COLO668 (cell line): ENCODE results near the gene ACVR2B.

ENCODE experiments used
- DNase-seq: peaks from one replicate; lab custom pipeline; 2025; ENCODE audit not compliant: unreplicated experiment; lab: John Stamatoyannopoulos, UW

ACVR2B gene

DNA sequence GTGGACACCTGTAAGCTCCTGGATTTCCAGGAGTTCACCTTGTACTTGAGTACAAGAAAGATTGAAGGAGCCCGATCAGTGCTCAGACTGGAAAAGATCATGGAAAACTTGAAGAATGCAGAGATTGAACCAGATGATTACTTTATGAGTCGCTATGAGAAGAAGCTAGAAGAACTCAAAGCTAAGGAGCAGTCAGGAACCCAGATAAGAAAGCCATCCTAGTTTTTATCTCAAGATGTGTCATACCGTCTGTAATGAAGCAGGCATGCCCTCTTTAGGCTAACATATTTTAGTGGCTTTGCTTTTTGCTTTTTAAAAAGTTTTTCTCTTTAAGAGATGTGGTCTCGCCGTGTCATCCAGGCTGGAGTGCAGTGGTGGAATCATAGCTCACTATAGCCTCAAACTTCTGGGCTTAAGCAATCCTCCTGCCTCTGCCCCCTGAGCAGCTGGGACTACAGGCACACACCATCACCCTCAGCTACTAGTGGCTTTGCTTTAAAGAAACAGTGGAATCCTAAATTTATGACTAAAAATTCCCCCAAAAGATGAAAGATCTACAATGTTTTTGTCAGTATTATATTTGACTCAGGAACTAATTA is 70.5 kb downstream of the ACVR2B start:
- no peak for DNase-seq

DNA sequence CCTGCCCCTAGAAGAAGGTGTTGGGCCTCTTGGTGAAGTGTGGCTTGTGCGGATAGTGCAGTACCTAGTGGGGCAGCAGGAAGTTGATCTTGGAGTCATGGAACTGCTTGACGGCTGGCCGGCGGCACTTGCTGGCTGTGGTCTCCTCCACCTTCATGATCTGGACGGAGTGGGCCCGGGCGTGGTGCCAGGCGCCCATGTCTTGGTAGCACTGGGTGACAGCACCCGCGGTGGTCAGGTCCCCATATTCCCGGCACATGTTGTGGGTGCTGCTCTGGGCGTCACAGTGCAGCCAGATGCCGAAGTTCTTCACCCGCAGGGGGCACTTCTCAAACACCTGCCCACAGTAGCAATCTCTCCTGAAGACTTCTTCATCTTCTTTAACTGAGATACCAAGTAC is 73.1 kb downstream of the ACVR2B start:
- DNase-seq, result no peak

DNA sequence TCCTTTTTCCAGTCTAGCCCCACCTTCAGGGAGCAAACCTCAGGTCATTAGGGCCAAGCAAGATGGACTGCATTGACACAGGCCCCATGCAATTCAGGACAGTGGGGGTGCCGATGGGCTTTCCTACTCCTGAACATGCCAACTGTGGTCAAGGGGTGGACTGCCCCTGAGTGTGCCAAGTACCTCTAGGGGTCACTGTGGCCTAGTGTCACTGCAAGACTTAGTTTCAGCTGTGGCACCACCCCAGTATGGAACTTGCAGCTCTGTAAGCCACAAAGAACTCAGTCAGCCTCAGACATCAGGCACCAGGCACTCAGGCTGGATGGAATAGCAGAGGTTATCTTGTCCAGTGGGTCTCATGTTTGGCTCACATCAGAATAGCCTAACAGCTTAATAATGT is 74.8 kb downstream of the ACVR2B start:
- DNase-seq, result no peak

DNA sequence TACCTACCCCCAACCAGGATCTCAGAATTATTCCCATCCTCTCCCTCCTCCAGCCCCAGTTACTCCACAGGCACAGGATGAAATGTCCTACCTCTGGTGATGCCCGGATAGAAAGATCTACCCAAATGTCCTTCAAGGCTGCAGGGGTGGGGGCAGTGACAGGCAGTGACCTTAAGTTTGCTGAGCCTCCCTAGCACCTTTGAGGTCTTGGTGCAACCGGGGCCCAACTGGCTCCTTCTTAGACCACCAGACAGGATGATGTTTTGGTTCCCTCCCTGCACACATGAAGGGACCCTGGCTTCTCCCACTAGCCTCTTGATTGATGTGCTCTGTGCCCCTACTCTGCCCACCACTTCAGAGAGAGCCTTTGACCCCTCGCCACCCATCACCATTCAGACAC is 78.8 kb downstream of the ACVR2B start:
- DNase-seq, result no peak

DNA sequence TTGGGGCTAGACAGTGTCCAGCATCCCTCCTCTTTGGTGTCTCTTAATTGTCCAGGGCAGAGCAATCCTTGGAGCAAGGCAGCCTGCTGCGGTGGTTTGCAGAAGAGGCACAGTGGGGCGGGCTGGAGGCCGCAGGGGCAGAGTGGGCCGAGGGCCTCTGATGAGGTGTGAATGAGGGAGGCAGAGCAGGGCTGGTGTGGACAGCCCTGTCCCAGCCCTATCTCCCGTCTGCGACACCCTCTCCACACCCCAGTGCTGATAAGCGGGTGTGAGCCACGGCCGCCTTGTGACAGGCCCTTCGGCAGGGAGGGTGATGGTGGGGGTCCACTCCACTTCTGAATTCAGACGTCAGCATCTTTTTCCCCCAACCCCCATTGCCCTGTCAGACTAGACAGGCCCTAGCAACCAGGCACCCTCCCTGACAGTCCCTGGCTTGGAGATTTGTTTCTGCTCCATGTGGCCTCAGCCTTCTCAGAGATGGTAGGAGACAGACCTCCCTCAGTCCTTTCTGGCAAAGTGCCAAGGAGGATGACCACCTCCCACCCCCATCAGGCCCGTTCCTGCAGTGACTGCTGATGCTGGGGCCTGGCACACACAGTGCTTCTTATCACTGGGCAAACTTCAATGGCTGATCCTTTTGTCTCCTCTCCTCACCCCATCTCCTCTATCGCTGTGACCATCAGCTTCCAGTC is 79.7 kb downstream of the ACVR2B start:
- no peak for DNase-seq

DNA sequence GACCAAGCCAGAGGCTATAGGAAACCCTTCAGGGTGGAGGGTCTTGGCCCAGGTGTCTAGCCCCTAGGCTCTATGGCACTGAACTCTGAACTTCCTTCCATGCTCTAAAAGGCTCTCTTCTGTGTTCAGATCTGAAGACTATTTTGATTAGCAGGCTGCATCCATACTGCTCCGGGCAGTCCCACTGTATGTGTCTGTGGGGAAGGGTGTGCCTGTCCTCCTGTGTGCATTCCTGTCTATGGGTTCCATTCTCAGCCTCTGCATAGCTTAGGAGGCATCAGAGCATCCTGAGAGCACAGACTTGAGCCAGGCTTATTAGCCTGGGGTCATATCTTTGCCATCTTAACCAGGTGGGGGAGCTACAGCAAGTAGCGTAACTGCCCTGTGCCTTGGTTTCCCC is 80.5 kb downstream of the ACVR2B start:
- no peak for DNase-seq

DNA sequence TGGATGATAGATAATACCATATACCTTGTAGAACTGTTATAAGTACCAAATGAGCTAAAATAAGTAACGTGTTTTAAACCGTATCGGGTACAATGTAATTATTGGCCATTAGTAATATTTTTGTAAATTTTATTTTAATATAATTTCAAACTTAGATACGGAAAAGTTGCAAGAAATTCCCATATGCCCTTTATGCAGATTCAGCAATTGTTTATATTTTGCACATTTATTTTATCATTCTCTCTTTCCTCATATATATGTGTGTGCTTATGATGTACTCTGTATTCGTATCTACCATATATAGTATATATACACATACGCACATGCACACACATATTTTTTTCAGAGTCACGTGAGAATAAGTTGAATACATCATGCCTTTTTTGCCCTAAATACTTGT is 80.9 kb downstream of the ACVR2B start:
- DNase-seq, result no peak

DNA sequence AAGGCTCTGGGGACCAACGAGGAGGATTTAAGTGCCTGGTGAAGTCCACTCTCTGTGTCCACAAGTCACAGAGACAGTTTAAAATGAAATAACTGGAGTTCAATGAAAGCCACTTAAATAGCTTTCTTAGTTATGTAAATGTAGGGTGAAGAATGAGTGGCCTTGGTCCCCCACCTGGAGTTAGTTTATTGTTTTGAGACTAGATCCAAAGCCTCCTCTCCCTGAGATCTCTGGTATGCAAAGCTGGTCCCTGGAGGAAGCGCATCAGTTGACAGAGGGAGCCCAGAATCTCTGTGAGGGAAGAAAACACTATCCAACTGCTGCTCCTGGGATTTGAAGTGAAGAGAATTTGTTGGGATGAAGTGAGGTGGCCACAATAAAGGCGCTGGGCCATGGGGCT is 83.0 kb downstream of the ACVR2B start:
- DNase-seq, result no peak

DNA sequence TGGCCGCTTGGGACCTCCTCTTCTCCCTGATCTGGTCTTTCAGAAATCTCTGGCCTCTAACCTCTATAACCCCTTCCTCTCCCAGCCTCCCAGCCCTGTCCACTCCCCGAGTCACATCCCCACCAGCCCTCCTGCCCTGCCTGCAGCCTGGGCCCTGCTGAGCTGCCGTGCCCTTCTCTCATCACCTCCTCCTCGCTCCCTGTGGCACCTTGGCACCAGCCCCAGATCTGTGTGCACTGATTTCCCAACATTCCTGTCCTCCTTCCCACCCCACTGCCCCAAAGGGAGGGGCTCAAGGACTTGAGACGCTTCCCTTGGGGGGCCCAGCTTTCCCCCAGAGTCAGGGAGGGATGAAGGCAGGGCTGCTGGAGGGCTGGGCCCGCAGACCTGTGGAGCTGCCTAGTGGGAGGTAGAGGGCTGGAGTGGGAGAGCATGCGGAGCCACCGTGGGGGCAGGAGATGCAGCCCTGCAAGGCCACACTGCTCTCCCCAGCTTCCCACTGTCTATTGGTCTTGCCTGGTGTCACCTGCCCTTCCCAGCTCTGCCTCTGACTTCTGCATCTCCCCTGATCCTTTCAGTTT is 85.2 kb downstream of the ACVR2B start:
- DNase-seq, result no peak

DNA sequence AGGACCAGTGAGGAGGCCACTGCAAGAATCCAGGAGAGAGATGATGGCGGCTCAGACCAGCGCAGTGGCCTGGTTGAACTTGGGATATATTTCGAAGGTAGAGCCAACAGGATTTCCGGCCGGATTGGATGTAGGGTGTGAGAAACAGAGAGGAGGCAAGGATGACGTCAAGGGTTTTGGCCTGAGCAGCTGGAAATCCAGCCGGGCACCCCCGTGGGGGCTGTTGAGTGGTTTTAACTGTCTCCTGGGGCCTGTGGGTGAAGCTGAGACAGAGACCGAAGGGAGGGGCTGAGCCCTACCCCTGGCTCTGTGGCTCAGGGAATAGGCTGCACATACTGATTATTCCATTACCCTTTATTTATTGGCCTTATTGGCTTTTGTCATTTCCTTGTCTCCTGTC is 88.1 kb downstream of the ACVR2B start:
- DNase-seq, result no peak
